ENCODE measurements around the gene LEFTY1. TPM values are rescaled to one million over a fixed set of nuclear protein-coding genes. Genes with fewer than 3 reads are reported as not detected.

Gene LEFTY1
- total and polyA plus RNA-seq, 9 of the 15 experiments (the other 6 are each of a cell fraction or from before 2014, with no cell fraction given), result 0.07 to 0.24 (median 0.17) TPM; not detected in 5

- peaks cover 0 to 12% of the 10 kb centered on the region in 2 experiments; a peak in 2 of 5 replicates for H3K4me1 ChIP-seq (replicated peaks in 1 of 2; ENCODE audit: control insufficient read depth in 2 of 2, insufficient read depth in 2 of 2, low read length in 2 of 2)
- no peaks in the 10 kb centered on the region for H3K79me2 ChIP-seq (ENCODE audit: control insufficient read depth, insufficient read depth, low read length)
- no peak overlapping the region for H3K27ac ChIP-seq (ENCODE audit: extremely low read depth, low read depth, low read length)
- H3K9me3 ChIP-seq (replicated peaks; ENCODE audit: control insufficient read depth, insufficient read depth, low read depth, low read length), result no peaks in the 10 kb centered on the region
- FAIRE-seq, result no peak
- H3K4me3 ChIP-seq, result no peak overlapping the region
- in situ Hi-C loops (cut with MboI) (no loop called here), intact Hi-C loops (cut with micrococcal nuclease) (no loop called here)
- POLR2A ChIA-PET, result interaction anchor here (0.6 to 2.4 kb wide), 7 partner anchors 9 to 569 kb away, joined by 3 to 9 read pairs (median 3); no protein-coding TSS in a partner anchor
- no peak overlapping the region for H2AFZ ChIP-seq (ENCODE audit: low read depth, low read length)
- WGBS (ENCODE audit: insufficient coverage, low coverage, missing lambda C conversion rate), result 64% methylated on average over 6 of the region's 6 CpGs
- CTCF ChIA-PET (ENCODE audit: low intra/inter-chr PET ratio), result no interaction called here
- DNase-seq (ENCODE audit: extremely low read depth in 1 of 4, low spot score in 3 of 4), result no peak
- ATAC-seq, result no peak
- H4K20me1 ChIP-seq (replicated peaks; ENCODE audit: control insufficient read depth, insufficient read depth, low read length), result no peaks in the 10 kb centered on the region
- no peak overlapping the region for H3K4me2 ChIP-seq (ENCODE audit: insufficient read depth, low read length)
- BruUV-seq (replicated peaks), result no TSS peak
- H3K9me1 ChIP-seq (ENCODE audit: control insufficient read depth, insufficient read depth, low read length), result no peaks in the 10 kb centered on the region
- no peak overlapping the region for H3K9ac ChIP-seq (ENCODE audit: insufficient read depth in 1 of 2, low read depth in 2 of 2, low read length in 2 of 2)
- peaks cover 29% of the 10 kb centered on the region; the same call in 2 of the 3 replicates for H3K36me3 ChIP-seq (ENCODE audit: control insufficient read depth, insufficient read depth, low read length)
- H3K27me3 ChIP-seq (ENCODE audit: control insufficient read depth in 2 of 2, insufficient read depth in 2 of 2, low read length in 2 of 2), result no peaks in the 10 kb centered on the region
- TF ChIP-seq TOE1 (IDR thresholded peaks at IDR 0.05; ENCODE audit: borderline replicate concordance) (no peak), TOE1 (CRISPR knock-in tag; IDR thresholded peaks at IDR 0.05; ENCODE audit: borderline replicate concordance, low read depth) (no peak), E2F3 (CRISPR knock-in tag; IDR thresholded peaks at IDR 0.05) (no peak), ETV1 (tag; conservative IDR thresholded peaks at IDR 0.05; ENCODE audit: low read depth) (no peak), ZNF408 (CRISPR knock-in tag; IDR thresholded peaks at IDR 0.05; ENCODE audit: low read depth) (no peak), SMARCB1 (IDR thresholded peaks at IDR 0.05; ENCODE audit: insufficient read length, low read depth) (no peak), GATAD2A (IDR thresholded peaks at IDR 0.05) (no peak), ZNF77 (CRISPR knock-in tag; IDR thresholded peaks at IDR 0.05) (no peak), SLC30A9 (CRISPR knock-in tag; IDR thresholded peaks at IDR 0.05) (no peak), FOXP4 (CRISPR knock-in tag; IDR thresholded peaks at IDR 0.05; ENCODE audit: borderline replicate concordance) (no peak), ZNF347 (CRISPR knock-in tag; IDR thresholded peaks at IDR 0.05; ENCODE audit: low read depth) (no peak), ZNF785 (CRISPR knock-in tag; IDR thresholded peaks at IDR 0.05) (no peak), ZNF592 (IDR thresholded peaks at IDR 0.05) (no peak), HNRNPH1 (optimal IDR thresholded peaks at IDR 0.05; ENCODE audit: low read depth, low read length) (no peak), CCNT2 (IDR thresholded peaks at IDR 0.05; ENCODE audit: borderline replicate concordance, extremely low read depth, insufficient read length, low read depth, low read length) (no peak), ZNF224 (CRISPR knock-in tag; IDR thresholded peaks at IDR 0.05) (no peak)
- TF ChIP-seq, protein P1, sequence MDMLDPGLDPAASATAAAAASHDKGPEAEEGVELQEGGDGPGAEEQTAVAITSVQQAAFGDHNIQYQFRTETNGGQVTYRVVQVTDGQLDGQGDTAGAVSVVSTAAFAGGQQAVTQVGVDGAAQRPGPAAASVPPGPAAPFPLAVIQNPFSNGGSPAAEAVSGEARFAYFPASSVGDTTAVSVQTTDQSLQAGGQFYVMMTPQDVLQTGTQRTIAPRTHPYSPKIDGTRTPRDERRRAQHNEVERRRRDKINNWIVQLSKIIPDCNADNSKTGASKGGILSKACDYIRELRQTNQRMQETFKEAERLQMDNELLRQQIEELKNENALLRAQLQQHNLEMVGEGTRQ (CRISPR knock-in tag; IDR thresholded peaks at IDR 0.05), result no peak
Measured at GRCh38 chr1:225914947-225915346, 26.0 kb upstream of the LEFTY1 start.

Data from K562 (cell line).